GM21619 (cell line): ENCODE measurements around the gene FAM3B.
"Not testable (repeated sequence)": the region's sequence is repeated elsewhere in the genome, so short reads cannot be mapped to it uniquely, and the experiment has no call there.

ENCODE experiments used
- ATAC-seq: cut with Tn5 transposase; IDR thresholded peaks from one replicate; pipeline ENCODE4 v1.9.1; 2021; ENCODE audit not compliant: unreplicated experiment

FAM3B gene

GRCh38 chr21:41349619-41350390 lies 33.2 kb downstream of the FAM3B start:
- ATAC-seq = no peak

GRCh38 chr21:41350436-41351155 lies 34.0 kb downstream of the FAM3B start:
- no peak for ATAC-seq

- ATAC-seq = no peak
These were observed 40.9 kb downstream of the FAM3B start for GRCh38 chr21:41357546-41357945.

- ATAC-seq = no peak
These were observed 41.9 kb downstream of the FAM3B start for GRCh38 chr21:41358193-41359166.

- no peak for ATAC-seq
These were observed 42.7 kb downstream of the FAM3B start for GRCh38 chr21:41359286-41359685.

- not testable (repeated sequence) for ATAC-seq
These were observed 43.1 kb downstream of the FAM3B start for GRCh38 chr21:41359754-41360071.

- ATAC-seq = no peak
These were observed 43.6 kb downstream of the FAM3B start for GRCh38 chr21:41360072-41360821.

GRCh38 chr21:41361053-41361785 lies 44.6 kb downstream of the FAM3B start:
- no peak for ATAC-seq

- ATAC-seq = peak; percentile 61
These were observed 45.4 kb downstream of the FAM3B start, which contains the start of gene MX2 for GRCh38 chr21:41361786-41362604. Gene MX2, plus strand, starts transcription at chr21:41362027. Its CDS starts 14,880 bp downstream, at chr21:41376907.

GRCh38 chr21:41362605-41363369 lies 46.2 kb downstream of the FAM3B start:
- ATAC-seq = no peak

GRCh38 chr21:41363370-41364270 lies 47.0 kb downstream of the FAM3B start:
- ATAC-seq = no peak

GRCh38 chr21:41364308-41364707 lies 47.7 kb downstream of the FAM3B start:
- no peak for ATAC-seq

GRCh38 chr21:41365377-41366107 lies 48.9 kb downstream of the FAM3B start:
- no peak for ATAC-seq

GRCh38 chr21:41366522-41367151 lies 50.0 kb downstream of the FAM3B start:
- ATAC-seq = no peak

- no peak for ATAC-seq
These were observed 50.8 kb downstream of the FAM3B start for GRCh38 chr21:41367301-41367944.
